Progenitor cell of endocrine pancreas (in vitro differentiated cells): ENCODE results near the gene SPSB4. TPM values are rescaled to one million over a fixed set of nuclear protein-coding genes. Genes with fewer than 3 reads are reported as not detected.

Experiments
- DNase-seq: peaks from one replicate; pipeline ENCODE4 v3.0.0; 2021; ENCODE audit warnings: low spot score; ENCODE audit not compliant: unreplicated experiment
- H3K27ac Mint-ChIP-seq: 2 replicates; pipeline ENCODE4 v1.8.0; 2021; ENCODE audit warnings: mild to moderate bottlenecking, moderate library complexity, mixed read lengths
- H3K27me3 Mint-ChIP-seq: 2 replicates; pipeline ENCODE4 v1.8.0; 2021; ENCODE audit warnings: mixed read lengths
- H3K36me3 Mint-ChIP-seq: 2 replicates; pipeline ENCODE4 v1.8.0; 2022; ENCODE audit warnings: mixed read lengths; ENCODE audit not compliant: insufficient read depth
- H3K4me1 Mint-ChIP-seq: 2 replicates; pipeline ENCODE4 v1.8.0; 2021; ENCODE audit warnings: low read depth, mixed read lengths
- H3K4me3 Mint-ChIP-seq: 2 replicates; pipeline ENCODE4 v1.8.0; 2021; ENCODE audit warnings: low read depth, mild to moderate bottlenecking, moderate library complexity, mixed read lengths
- H3K9me3 Mint-ChIP-seq: 2 replicates; pipeline ENCODE4 v1.8.0; 2021; ENCODE audit warnings: low read depth, mixed read lengths
- CTCF ChIP-seq: fragments of 200-600 bp; sonication (generic); IDR thresholded peaks from one replicate; pipeline ENCODE4 v1.5.0; 2021; ENCODE audit warnings: antibody characterized with exemption, mild to moderate bottlenecking; ENCODE audit not compliant: unreplicated experiment
- total RNA-seq: library from RNA; stranded (reverse); gene quantifications from 2 replicates; pipeline ENCODE4 v1.2.1, GENCODE V29; 2021

SPSB4 gene
- total RNA-seq, 1 donor from 2014 or later, result 9.5 TPM

GRCh38 chr3:141065258-141065657, 14.1 kb downstream of the SPSB4 start:
- Mint-ChIP-seq H3K4me1 (peaks cover 16% of the 10 kb centered on the region), H3K9me3 (no peaks in the 10 kb centered on the region), H3K27me3 (no peaks in the 10 kb centered on the region), H3K4me3 (no peak overlapping the region), H3K27ac (no peak overlapping the region), H3K36me3 (peaks cover 2% of the 10 kb centered on the region)
- no peak for TF ChIP-seq CTCF
- no peak for DNase-seq

GRCh38 chr3:141065841-141066805, 15.0 kb downstream of the SPSB4 start:
- no peaks in the 10 kb centered on the region for H3K9me3 Mint-ChIP-seq
- no peak for DNase-seq
- H3K4me3 Mint-ChIP-seq, result no peak overlapping the region
- peaks cover 18% of the 10 kb centered on the region for H3K4me1 Mint-ChIP-seq
- H3K36me3 Mint-ChIP-seq, result peaks cover 2% of the 10 kb centered on the region
- no peak overlapping the region for H3K27ac Mint-ChIP-seq
- no peak for TF ChIP-seq CTCF
- H3K27me3 Mint-ChIP-seq, result no peaks in the 10 kb centered on the region

DNA sequence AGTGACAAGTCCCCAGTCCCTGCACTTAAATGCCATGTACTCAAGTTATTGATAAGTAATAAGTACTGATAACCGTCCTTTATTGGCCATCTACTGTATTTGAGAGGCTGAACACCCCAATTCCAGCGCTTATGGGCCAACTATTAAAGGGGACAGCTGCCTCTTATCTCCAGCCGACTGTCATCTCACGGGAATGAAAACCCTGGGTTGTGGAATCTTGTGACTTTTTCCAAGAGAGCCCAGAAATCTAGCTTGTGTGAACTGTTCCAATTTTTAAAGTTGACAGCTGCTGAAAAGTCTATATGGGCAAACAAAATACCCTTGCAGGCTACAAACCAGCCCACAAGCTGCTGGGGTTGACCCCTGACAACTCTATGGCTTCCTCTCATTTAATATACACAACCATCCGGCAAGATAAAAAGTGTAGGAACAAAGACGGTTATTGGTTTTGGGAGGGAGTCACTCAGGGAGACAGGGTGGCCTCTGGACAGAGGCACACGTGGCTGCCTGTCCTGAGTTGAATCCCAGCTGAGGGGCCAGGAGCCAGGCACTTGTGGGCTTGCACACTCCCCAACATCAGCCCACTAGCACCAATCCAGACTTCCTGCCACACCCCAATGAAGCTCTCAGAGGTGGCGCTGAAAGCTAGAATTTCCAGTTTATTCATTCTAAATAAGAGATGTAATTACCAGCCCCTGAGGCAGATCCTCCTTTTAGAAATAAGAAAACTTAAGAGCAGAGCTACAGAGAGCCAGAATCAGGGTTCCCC, 16.2 kb downstream of the SPSB4 start:
- H3K27me3 Mint-ChIP-seq, result no peaks in the 10 kb centered on the region
- H3K27ac Mint-ChIP-seq, result no peak overlapping the region
- DNase-seq, result no peak
- peaks cover 2% of the 10 kb centered on the region for H3K36me3 Mint-ChIP-seq
- H3K4me1 Mint-ChIP-seq, result peaks cover 20% of the 10 kb centered on the region
- no peaks in the 10 kb centered on the region for H3K9me3 Mint-ChIP-seq
- no peak overlapping the region for H3K4me3 Mint-ChIP-seq
- no peak for TF ChIP-seq CTCF

DNA sequence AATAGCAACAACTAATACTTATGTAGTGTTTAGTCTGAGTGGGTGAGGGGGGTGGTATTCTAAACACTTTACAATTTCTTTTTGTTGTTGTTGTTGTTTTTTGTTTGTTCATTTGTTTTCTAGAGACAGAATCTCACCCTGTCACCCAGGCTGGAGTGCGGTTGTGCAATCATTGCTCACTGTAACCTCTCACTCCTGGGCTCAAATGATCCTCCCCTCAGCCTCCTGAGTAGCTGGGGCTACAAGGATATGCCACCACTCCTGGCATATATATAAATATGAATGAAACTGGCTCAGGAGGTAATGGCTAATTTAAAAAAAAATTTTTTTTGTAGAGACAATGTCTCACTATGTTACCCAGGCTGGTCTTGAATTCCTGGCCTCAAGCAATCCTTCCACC, 19.1 kb downstream of the SPSB4 start:
- H3K27me3 Mint-ChIP-seq, result peaks cover 3% of the 10 kb centered on the region
- no peak overlapping the region for H3K4me3 Mint-ChIP-seq
- no peak for DNase-seq
- no peak for TF ChIP-seq CTCF
- H3K27ac Mint-ChIP-seq, result no peak overlapping the region
- H3K4me1 Mint-ChIP-seq, result peaks cover 4% of the 10 kb centered on the region
- no peaks in the 10 kb centered on the region for H3K9me3 Mint-ChIP-seq
- H3K36me3 Mint-ChIP-seq, result peaks cover 2% of the 10 kb centered on the region

- no peak overlapping the region for H3K27ac Mint-ChIP-seq
- H3K27me3 Mint-ChIP-seq, result peaks cover 3% of the 10 kb centered on the region
- H3K4me3 Mint-ChIP-seq, result no peak overlapping the region
- no peak for TF ChIP-seq CTCF
- H3K36me3 Mint-ChIP-seq, result peaks cover 2% of the 10 kb centered on the region
- no peak for DNase-seq
- H3K4me1 Mint-ChIP-seq, result peaks cover 4% of the 10 kb centered on the region
- no peaks in the 10 kb centered on the region for H3K9me3 Mint-ChIP-seq
These were observed 19.7 kb downstream of the SPSB4 start for GRCh38 chr3:141070727-141071357.
